Uterus (tissue), 2 donors: ENCODE results near the gene P2RY1.

Source experiments
- POLR2A ChIP-seq, 2 donors: fragments of 450-650 bp; IDR thresholded peaks; one replicate each; pipeline ENCODE4 v1.6.1; 2016; ENCODE audit warnings: antibody characterized with exemption in 2 of 2, mild to moderate bottlenecking in 1 of 2, moderate library complexity in 1 of 2
- TF ChIP-seq, protein P1 (sequence below), 4 experiments: fragments of 200-600 bp in 2 of 4; fragments of 450-650 bp in 2 of 4; sonication (generic) in 2 of 4; IDR thresholded peaks; one replicate each; pipeline ENCODE4 v1.5.1; 2016 to 2019; ENCODE audit warnings: antibody characterized with exemption in 4 of 4, mild to moderate bottlenecking in 2 of 4, moderate library complexity in 1 of 4

DNA sequence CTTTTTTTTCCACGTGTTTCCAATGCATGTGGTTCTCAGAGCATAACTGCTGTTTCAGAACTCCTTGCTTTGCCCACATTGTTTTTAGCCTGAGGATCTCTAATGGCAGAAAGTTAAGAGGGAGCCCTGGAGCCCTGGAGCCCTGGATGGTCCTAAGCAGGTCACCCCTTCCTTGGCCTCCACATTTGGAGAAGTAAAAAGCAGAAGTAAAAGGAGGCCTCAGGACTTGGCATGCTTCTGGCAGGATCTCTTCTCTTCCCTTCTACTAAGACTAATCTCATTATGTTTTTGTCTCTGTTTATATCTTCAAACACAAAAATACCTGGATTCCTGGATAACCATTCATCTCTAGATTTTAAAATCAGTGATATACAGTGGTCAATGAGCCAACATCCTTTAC lies 50.1 kb downstream of the P2RY1 start:
- TF ChIP-seq, protein P1, sequence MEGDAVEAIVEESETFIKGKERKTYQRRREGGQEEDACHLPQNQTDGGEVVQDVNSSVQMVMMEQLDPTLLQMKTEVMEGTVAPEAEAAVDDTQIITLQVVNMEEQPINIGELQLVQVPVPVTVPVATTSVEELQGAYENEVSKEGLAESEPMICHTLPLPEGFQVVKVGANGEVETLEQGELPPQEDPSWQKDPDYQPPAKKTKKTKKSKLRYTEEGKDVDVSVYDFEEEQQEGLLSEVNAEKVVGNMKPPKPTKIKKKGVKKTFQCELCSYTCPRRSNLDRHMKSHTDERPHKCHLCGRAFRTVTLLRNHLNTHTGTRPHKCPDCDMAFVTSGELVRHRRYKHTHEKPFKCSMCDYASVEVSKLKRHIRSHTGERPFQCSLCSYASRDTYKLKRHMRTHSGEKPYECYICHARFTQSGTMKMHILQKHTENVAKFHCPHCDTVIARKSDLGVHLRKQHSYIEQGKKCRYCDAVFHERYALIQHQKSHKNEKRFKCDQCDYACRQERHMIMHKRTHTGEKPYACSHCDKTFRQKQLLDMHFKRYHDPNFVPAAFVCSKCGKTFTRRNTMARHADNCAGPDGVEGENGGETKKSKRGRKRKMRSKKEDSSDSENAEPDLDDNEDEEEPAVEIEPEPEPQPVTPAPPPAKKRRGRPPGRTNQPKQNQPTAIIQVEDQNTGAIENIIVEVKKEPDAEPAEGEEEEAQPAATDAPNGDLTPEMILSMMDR (IDR thresholded peaks at IDR 0.05) = no peak
- no peak for TF ChIP-seq POLR2A (IDR thresholded peaks at IDR 0.05)
